Measurements from ENCODE around the gene MAPK1.

DNA sequence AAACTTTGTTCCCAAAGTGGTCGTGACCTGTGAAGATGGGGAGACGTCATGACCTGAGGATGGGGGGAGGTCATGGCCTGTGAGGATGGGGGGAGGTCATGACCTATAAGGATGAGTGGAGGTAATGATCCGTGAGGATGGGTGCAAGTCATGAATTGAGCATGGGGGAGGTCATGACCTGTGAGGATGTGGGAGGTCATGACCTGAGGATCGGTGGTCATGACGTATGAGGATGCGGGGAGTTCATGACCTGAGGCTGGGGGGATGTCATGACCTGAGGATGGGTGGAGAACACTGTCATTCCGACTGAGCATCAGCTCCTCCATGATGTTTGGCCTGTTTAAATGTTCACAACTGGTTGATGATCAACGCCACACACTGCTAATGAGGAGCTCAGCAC lies 157.8 kb downstream of the MAPK1 start:
- TF ChIP-seq POLR2AphosphoS5 (IDR thresholded peaks at IDR 0.05; ENCODE audit: low read depth, low read length) (no peak), TAF1 (IDR thresholded peaks at IDR 0.05; ENCODE audit: borderline replicate concordance, low read depth, low read length) (no peak)

Measured in GM12892 (cell line).